ENCODE measurements around the gene PRKN. TPM values are rescaled to one million over a fixed set of nuclear protein-coding genes. Genes with fewer than 3 reads are reported as not detected.

Gene PRKN
- total and polyA plus RNA-seq, 10 donors, result 0.23 to 14.1 (median 7.0) TPM

DNA sequence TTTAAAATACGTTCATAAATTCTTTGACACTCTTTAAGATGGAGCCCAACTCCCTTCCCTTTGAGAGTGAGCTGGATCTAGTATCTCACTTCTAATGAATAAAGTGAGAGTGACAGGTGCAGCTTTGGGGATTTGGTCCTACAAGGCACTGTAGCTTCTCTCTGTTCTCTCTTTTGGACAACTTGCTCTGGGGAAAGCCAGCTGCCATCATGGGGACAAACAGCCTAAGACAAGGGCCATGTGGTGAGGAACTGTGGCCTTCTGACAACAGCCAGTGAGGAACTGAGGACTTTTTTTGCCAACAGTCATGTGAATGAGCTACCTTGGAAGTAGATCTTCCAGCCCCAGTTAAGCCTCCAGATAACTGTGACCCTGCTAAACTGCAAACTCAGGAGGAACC is 1180.9 kb downstream of the PRKN start:
- DNase-seq, result no peak
- Histone ChIP-seq H3K4me3 (no peak overlapping the region), H3K36me3 (no peaks in the 10 kb centered on the region), H3K27me3 (replicated peaks in 1 of 7) (no peaks in the 10 kb centered on the region), H3K27ac (no peak overlapping the region), H3K9me3 (peaks cover 0 to 5% (median 0%) of the 10 kb centered on the region in 8 donors), H3K4me1 (no peaks in the 10 kb centered on the region)
- 78 to 88% (median 85%) methylated on average over 1 of the region's 1 CpG for WGBS, 5 donors
- no peak for TF ChIP-seq POLR2AphosphoS5 (IDR thresholded peaks at IDR 0.05)
- TF ChIP-seq, protein P1, sequence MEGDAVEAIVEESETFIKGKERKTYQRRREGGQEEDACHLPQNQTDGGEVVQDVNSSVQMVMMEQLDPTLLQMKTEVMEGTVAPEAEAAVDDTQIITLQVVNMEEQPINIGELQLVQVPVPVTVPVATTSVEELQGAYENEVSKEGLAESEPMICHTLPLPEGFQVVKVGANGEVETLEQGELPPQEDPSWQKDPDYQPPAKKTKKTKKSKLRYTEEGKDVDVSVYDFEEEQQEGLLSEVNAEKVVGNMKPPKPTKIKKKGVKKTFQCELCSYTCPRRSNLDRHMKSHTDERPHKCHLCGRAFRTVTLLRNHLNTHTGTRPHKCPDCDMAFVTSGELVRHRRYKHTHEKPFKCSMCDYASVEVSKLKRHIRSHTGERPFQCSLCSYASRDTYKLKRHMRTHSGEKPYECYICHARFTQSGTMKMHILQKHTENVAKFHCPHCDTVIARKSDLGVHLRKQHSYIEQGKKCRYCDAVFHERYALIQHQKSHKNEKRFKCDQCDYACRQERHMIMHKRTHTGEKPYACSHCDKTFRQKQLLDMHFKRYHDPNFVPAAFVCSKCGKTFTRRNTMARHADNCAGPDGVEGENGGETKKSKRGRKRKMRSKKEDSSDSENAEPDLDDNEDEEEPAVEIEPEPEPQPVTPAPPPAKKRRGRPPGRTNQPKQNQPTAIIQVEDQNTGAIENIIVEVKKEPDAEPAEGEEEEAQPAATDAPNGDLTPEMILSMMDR (IDR thresholded peaks at IDR 0.05 in 8 of 11, conservative IDR thresholded peaks at IDR 0.05 in 3 of 11), result no peak
- no peak for TF ChIP-seq POLR2A (IDR thresholded peaks at IDR 0.05)
- intact Hi-C loops (cut with DNase I; ENCODE audit: low total_unique reads), result no loop called here

DNA sequence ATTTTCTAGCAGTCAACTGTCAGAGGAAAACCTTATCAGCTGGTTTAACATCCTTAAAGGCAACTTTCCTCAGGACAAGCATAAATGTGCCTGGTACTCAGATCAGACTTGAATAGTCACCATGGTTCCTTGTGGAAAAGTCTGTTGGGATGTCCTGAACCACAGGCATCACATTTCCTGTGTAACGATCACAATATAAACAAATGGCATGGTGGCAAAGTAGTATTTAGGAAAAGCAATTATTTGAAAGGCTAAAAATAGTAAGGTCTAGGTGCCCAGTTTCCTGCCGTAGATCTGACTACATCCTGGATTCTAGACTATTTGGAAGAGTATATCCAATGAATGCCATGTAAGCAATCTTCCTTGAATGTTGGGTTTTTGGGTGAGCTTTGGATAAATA is 1181.8 kb downstream of the PRKN start:
- intact Hi-C loops (cut with DNase I; ENCODE audit: low total_unique reads), result no loop called here

GRCh38 chr6:161544801-161545480 is 1182.6 kb downstream of the PRKN start:
- H3K36me3 ChIP-seq, result no peaks in the 10 kb centered on the region
- H3K27ac ChIP-seq, result no peak overlapping the region
- no peak overlapping the region for H3K4me3 ChIP-seq
- intact Hi-C loops (cut with DNase I; ENCODE audit: low total_unique reads), result no loop called here
- no peaks in the 10 kb centered on the region for H3K4me1 ChIP-seq
- 74 to 79% (median 77%) methylated on average over 10 of the region's 10 CpGs for WGBS, 5 donors
- DNase-seq, result no peak
- H3K27me3 ChIP-seq (replicated peaks in 1 of 7), result no peaks in the 10 kb centered on the region
- TF ChIP-seq, protein P1 (IDR thresholded peaks at IDR 0.05 in 8 of 11, conservative IDR thresholded peaks at IDR 0.05 in 3 of 11), result no peak
- TF ChIP-seq POLR2AphosphoS5 (IDR thresholded peaks at IDR 0.05) (no peak), POLR2A (IDR thresholded peaks at IDR 0.05) (no peak)
- H3K9me3 ChIP-seq, result no peaks in the 10 kb centered on the region

More for the DNA sequence above, 1181.8 kb downstream of the PRKN start:
- no peaks in the 10 kb centered on the region for H3K9me3 ChIP-seq
- WGBS, 5 donors, result 47 to 63% (median 56%) methylated on average over 2 of the region's 2 CpGs
- H3K4me3 ChIP-seq, result no peak overlapping the region
- no peak overlapping the region for H3K27ac ChIP-seq
- TF ChIP-seq, protein P1 (IDR thresholded peaks at IDR 0.05 in 8 of 11, conservative IDR thresholded peaks at IDR 0.05 in 3 of 11), result no peak
- TF ChIP-seq POLR2AphosphoS5 (IDR thresholded peaks at IDR 0.05), result no peak
- TF ChIP-seq POLR2A (IDR thresholded peaks at IDR 0.05), result no peak
- H3K36me3 ChIP-seq, result no peaks in the 10 kb centered on the region
- no peak for DNase-seq
- H3K27me3 ChIP-seq (replicated peaks in 1 of 7), result no peaks in the 10 kb centered on the region
- no peaks in the 10 kb centered on the region for H3K4me1 ChIP-seq

DNA sequence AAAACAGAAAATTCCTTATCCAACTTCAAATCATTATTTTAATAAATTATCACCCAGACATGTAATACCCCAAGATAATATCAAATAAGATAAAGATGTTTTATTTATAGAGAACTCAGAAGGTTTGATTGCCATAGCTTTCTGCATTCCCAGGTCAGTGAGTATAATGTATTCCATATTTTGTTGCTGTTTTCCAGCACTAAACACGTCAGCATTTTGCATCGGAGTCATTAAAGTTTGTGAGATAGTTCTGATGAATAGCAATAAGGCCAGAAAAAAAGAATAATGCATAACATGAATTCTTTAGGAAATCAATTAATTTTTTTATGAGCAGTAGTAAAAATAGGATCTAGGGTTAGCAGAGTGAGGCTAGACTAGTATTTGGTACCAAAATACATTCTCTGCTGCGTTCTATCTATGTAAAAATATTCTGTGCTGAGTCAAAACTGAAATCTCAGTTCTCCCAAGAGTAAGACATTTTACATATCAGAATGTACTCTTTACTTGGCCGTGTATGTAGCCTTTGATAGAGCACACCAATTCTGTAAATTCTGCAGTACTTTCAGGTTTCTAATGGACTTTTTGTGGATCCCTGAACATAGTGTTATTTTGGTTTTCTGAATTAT is 1183.8 kb downstream of the PRKN start:
- Histone ChIP-seq H3K4me1 (no peaks in the 10 kb centered on the region), H3K27ac (no peak overlapping the region), H3K9me3 (no peaks in the 10 kb centered on the region), H3K36me3 (no peaks in the 10 kb centered on the region), H3K27me3 (replicated peaks in 1 of 7) (no peaks in the 10 kb centered on the region), H3K4me3 (no peak overlapping the region)
- TF ChIP-seq, protein P1 (IDR thresholded peaks at IDR 0.05 in 8 of 11, conservative IDR thresholded peaks at IDR 0.05 in 3 of 11), result no peak
- no peak for TF ChIP-seq POLR2AphosphoS5 (IDR thresholded peaks at IDR 0.05)
- no peak for TF ChIP-seq POLR2A (IDR thresholded peaks at IDR 0.05)
- intact Hi-C loops (cut with DNase I; ENCODE audit: low total_unique reads), result no loop called here
- no peak for DNase-seq
- WGBS, 5 donors, result 51 to 82% (median 80%) methylated on average over 4 of the region's 4 CpGs
